A549 (cell line): Measurements from ENCODE around the gene PPP1CC. TPM values are rescaled to one million over a fixed set of nuclear protein-coding genes. Genes with fewer than 3 reads are reported as not detected.

Experiments
- ATAC-seq, 2 experiments: fragments of 200-7000 bp in 1 of 2; fragments of >200 bp in 1 of 2; cut with Nextera tagmentation in 1 of 2; cut with Tn5 transposase in 1 of 2; 3 replicates each; pipeline versions ENCODE4 v1.8.0 to v1.9.1; 2018 to 2020; ENCODE audit warnings: mild to moderate bottlenecking in 1 of 2, moderate library complexity in 1 of 2
- CTCF ChIA-PET: fragments of 300-600 bp; sonication (Branson Sonifier 250); formaldehyde crosslinking; extraction: SDS; loops from one replicate; lab custom pipeline; 2021; ENCODE audit warnings: antibody characterized with exemption, inconsistent platforms; lab: Yijun Ruan, JAX
- POLR2A ChIA-PET: fragments of 350-600 bp; formaldehyde crosslinking; extraction: SDS; loops from one replicate; lab custom pipeline; 2021; ENCODE audit warnings: antibody characterized with exemption, inconsistent platforms; lab: Yijun Ruan, JAX
- DNase-seq, 2 experiments: peaks; one replicate each; pipeline versions ENCODE4 v3.0.0 to v3.0.0-alpha.2; 2011 to 2016; ENCODE audit warnings: low read depth in 1 of 2, low spot score in 1 of 2
- FAIRE-seq: peaks from 2 replicates; lab custom pipeline; 2011; peaks lifted over from hg19 to GRCh38; lab: Jason Lieb, UNC
- H3K27ac ChIP-seq, 2 experiments: fragments of >200 bp; sonication (Bioruptor Twin); formaldehyde crosslinking; 3 replicates each; pipeline ENCODE4 v1.5.1; 2016 to 2017
- H3K4me1 ChIP-seq: fragments of >200 bp; sonication (Bioruptor Twin); formaldehyde crosslinking; 3 replicates; pipeline ENCODE4 v1.6.1; 2016
- H3K4me2 ChIP-seq: fragments of >200 bp; sonication (Bioruptor Twin); formaldehyde crosslinking; 3 replicates; pipeline ENCODE4 v1.6.1; 2016
- H3K4me3 ChIP-seq: fragments of >200 bp; sonication (Bioruptor Twin); formaldehyde crosslinking; 3 replicates; pipeline ENCODE4 v1.5.1; 2016
- H3K9me3 ChIP-seq: fragments of >200 bp; sonication (Bioruptor Twin); formaldehyde crosslinking; 3 replicates; pipeline ENCODE4 v1.6.1; 2016
- CBX2 ChIP-seq: fragments of 200-600 bp; sonication (generic); IDR thresholded peaks from 2 replicates; pipeline ENCODE4 v1.6.1; 2016; ENCODE audit warnings: low read depth, mild to moderate bottlenecking, borderline replicate concordance
- CBX8 ChIP-seq: fragments of 200-600 bp; sonication (generic); IDR thresholded peaks from 2 replicates; pipeline ENCODE4 v1.6.1; 2016
- ESRRA ChIP-seq: fragments of 150-350 bp; IDR thresholded peaks from 2 replicates; pipeline ENCODE4 v1.6.1; 2014; ENCODE audit warnings: mild to moderate bottlenecking, low read length, borderline replicate concordance
- FOSL2 ChIP-seq, 2 experiments: fragments of 450-650 bp in 1 of 2; fragments of >200 bp in 1 of 2; sonication (Bioruptor Twin) in 1 of 2; formaldehyde crosslinking; IDR thresholded peaks; 2 replicates each; pipeline versions ENCODE4 v1.5.0 to v1.6.1; 2016 to 2020; ENCODE audit warnings: mild to moderate bottlenecking in 1 of 2, moderate library complexity in 1 of 2
- FOXS1 ChIP-seq: fragments of 250-450 bp; sonication (Bioruptor Pico); IDR thresholded peaks from 2 replicates; pipeline ENCODE4 v1.5.0; 2020; ENCODE audit warnings: mild to moderate bottlenecking, moderate library complexity
- GATA3 ChIP-seq: IDR thresholded peaks from 2 replicates; pipeline ENCODE4 v1.6.1; 2012; ENCODE audit warnings: borderline replicate concordance
- HEYL ChIP-seq: fragments of 250-450 bp; sonication (Bioruptor Pico); IDR thresholded peaks from 2 replicates; pipeline ENCODE4 v1.8.0; 2021; ENCODE audit warnings: mild to moderate bottlenecking, moderate library complexity
- JUN ChIP-seq, 2 experiments: fragments of >200 bp; sonication (Bioruptor Twin); formaldehyde crosslinking; IDR thresholded peaks; 2 replicates in 1 of 2; 3 replicates in 1 of 2; pipeline ENCODE4 v1.6.1; 2016 to 2017
- KDM1A ChIP-seq: fragments of 200-600 bp; sonication (generic); IDR thresholded peaks from 2 replicates; pipeline ENCODE4 v1.6.1; 2016; ENCODE audit warnings: low read depth, mild to moderate bottlenecking
- MAZ ChIP-seq: fragments of 150-350 bp; IDR thresholded peaks from 2 replicates; pipeline ENCODE4 v1.6.1; 2014; ENCODE audit warnings: antibody characterized with exemption, low read depth, low read length, borderline replicate concordance
- RNF2 ChIP-seq: fragments of 200-600 bp; sonication (generic); IDR thresholded peaks from 2 replicates; pipeline ENCODE4 v1.6.1; 2016; ENCODE audit warnings: low read depth, mild to moderate bottlenecking, antibody characterized with exemption, moderate library complexity, borderline replicate concordance
- TFCP2L1 ChIP-seq: fragments of 250-450 bp; sonication (Bioruptor Pico); IDR thresholded peaks from 2 replicates; pipeline ENCODE4 v1.5.0; 2021; ENCODE audit warnings: mild to moderate bottlenecking
- ZC3H11A ChIP-seq: fragments of 450-650 bp; IDR thresholded peaks from 2 replicates; pipeline ENCODE4 v1.6.1; 2014; ENCODE audit warnings: antibody characterized with exemption, mild to moderate bottlenecking
- ZNF302 ChIP-seq: fragments of 250-450 bp; sonication (Bioruptor Pico); IDR thresholded peaks from 2 replicates; pipeline ENCODE4 v1.9.0; 2021; ENCODE audit warnings: inconsistent platforms, mild to moderate bottlenecking, moderate library complexity
- WGBS: methylation state at CpG from one replicate; pipeline ENCODE4 v1.1.6; 2017; ENCODE audit errors: missing lambda C conversion rate; 5-methylcytosine and 5-hydroxymethylcytosine counted together
- polyA plus RNA-seq, 4 experiments: library from polyadenylated mRNA; depleted of rRNA in 3 of 4; stranded (reverse); fragments of >200 nt; fragmentation: RNase III in 1 of 4; extraction: RNeasy Plus Mini Kit Qiagen cat#74134 plus additional on column Dnase treatment in 1 of 4; gene quantifications; 2 replicates in 3 of 4; 3 replicates in 1 of 4; pipeline ENCODE4 v1.2.3, GENCODE V29; 2011 to 2017
- TF ChIP-seq, protein P1 (sequence below): fragments of 250-450 bp; sonication (Bioruptor Pico); IDR thresholded peaks from 2 replicates; pipeline ENCODE4 v1.5.0; 2020; ENCODE audit warnings: low read depth, mild to moderate bottlenecking, moderate library complexity
- TF ChIP-seq, protein P2 (sequence below): fragments of 450-650 bp; IDR thresholded peaks from 2 replicates; pipeline ENCODE4 v1.6.1; 2014; ENCODE audit warnings: antibody characterized with exemption
- TF ChIP-seq, protein P3 (sequence below): fragments of >200 bp; sonication (Bioruptor Twin); formaldehyde crosslinking; IDR thresholded peaks from 3 replicates; pipeline ENCODE4 v1.6.1; 2016
- TF ChIP-seq, protein P4 (sequence below): fragments of 250-450 bp; sonication (Bioruptor Pico); IDR thresholded peaks from 2 replicates; pipeline ENCODE4 v1.5.0; 2021; ENCODE audit warnings: mild to moderate bottlenecking, moderate library complexity, borderline replicate concordance
- TF ChIP-seq, protein P5 (sequence below): IDR thresholded peaks from 2 replicates; pipeline ENCODE4 v1.6.1; 2012
- TF ChIP-seq, protein P6 (sequence below): fragments of 200-600 bp; sonication (generic); IDR thresholded peaks from 2 replicates; pipeline ENCODE4 v1.6.1; 2016; ENCODE audit warnings: antibody characterized with exemption, mild to moderate bottlenecking, moderate library complexity

Gene PPP1CC
- polyA plus RNA-seq, 2 of the 4 experiments (the other 2 are of a cell fraction), result 131 to 258 TPM

DNA sequence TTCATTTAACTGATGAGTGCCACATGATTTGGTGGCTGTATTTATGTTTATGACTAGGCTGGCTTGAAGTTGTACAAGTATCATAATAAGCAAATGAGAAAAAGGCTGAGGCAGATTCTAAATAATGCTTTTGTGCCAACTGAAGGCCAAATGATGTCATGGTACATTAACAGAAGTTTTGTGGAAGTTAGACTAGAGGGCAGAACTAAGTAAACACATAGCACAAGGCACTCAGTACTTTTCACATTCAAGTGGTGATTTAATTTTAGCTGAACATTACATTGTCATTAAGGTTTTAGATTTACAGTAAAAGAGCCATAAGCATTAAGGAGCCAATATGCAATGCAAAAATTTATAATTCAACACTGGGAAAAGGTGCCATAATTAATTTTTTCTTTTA is 21.1 kb downstream of the PPP1CC start:
- Histone ChIP-seq H3K4me3 (no peak overlapping the region), H3K4me2 (no peak overlapping the region), H3K27ac (no peak overlapping the region), H3K4me1 (no peaks in the 10 kb centered on the region), H3K9me3 (no peaks in the 10 kb centered on the region)
- DNase-seq, result no peak
- TF ChIP-seq, protein P1, sequence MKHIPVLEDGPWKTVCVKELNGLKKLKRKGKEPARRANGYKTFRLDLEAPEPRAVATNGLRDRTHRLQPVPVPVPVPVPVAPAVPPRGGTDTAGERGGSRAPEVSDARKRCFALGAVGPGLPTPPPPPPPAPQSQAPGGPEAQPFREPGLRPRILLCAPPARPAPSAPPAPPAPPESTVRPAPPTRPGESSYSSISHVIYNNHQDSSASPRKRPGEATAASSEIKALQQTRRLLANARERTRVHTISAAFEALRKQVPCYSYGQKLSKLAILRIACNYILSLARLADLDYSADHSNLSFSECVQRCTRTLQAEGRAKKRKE (CRISPR knock-in tag), result no peak
- TF ChIP-seq, protein P2, sequence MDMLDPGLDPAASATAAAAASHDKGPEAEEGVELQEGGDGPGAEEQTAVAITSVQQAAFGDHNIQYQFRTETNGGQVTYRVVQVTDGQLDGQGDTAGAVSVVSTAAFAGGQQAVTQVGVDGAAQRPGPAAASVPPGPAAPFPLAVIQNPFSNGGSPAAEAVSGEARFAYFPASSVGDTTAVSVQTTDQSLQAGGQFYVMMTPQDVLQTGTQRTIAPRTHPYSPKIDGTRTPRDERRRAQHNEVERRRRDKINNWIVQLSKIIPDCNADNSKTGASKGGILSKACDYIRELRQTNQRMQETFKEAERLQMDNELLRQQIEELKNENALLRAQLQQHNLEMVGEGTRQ, result no peak
- TF ChIP-seq, protein P3, sequence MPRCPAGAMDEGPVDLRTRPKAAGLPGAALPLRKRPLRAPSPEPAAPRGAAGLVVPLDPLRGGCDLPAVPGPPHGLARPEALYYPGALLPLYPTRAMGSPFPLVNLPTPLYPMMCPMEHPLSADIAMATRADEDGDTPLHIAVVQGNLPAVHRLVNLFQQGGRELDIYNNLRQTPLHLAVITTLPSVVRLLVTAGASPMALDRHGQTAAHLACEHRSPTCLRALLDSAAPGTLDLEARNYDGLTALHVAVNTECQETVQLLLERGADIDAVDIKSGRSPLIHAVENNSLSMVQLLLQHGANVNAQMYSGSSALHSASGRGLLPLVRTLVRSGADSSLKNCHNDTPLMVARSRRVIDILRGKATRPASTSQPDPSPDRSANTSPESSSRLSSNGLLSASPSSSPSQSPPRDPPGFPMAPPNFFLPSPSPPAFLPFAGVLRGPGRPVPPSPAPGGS, result no peak
- TF ChIP-seq GATA3 (no peak), ZC3H11A (no peak), TFCP2L1 (CRISPR knock-in tag) (no peak), CBX2 (no peak), JUN (IDR thresholded peaks at IDR 0.05) (no peak), MAZ (no peak), ZNF302 (CRISPR knock-in tag) (no peak), HEYL (CRISPR knock-in tag) (no peak), FOXS1 (CRISPR knock-in tag) (no peak), ESRRA (no peak), CBX8 (no peak)
- TF ChIP-seq, protein P4, sequence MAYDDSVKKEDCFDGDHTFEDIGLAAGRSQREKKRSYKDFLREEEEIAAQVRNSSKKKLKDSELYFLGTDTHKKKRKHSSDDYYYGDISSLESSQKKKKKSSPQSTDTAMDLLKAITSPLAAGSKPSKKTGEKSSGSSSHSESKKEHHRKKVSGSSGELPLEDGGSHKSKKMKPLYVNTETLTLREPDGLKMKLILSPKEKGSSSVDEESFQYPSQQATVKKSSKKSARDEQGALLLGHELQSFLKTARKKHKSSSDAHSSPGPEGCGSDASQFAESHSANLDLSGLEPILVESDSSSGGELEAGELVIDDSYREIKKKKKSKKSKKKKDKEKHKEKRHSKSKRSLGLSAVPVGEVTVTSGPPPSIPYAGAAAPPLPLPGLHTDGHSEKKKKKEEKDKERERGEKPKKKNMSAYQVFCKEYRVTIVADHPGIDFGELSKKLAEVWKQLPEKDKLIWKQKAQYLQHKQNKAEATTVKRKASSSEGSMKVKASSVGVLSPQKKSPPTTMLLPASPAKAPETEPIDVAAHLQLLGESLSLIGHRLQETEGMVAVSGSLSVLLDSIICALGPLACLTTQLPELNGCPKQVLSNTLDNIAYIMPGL (CRISPR knock-in tag), result no peak
- ChIA-PET POLR2A (no interaction called here), CTCF (interaction anchor here (1.4 to 2.3 kb wide), 2 partner anchors 16 to 166 kb away, joined by 4 to 6 read pairs; no protein-coding TSS in a partner anchor)
- no peak for ATAC-seq
- no peak for FAIRE-seq

- TF ChIP-seq, protein P5, sequence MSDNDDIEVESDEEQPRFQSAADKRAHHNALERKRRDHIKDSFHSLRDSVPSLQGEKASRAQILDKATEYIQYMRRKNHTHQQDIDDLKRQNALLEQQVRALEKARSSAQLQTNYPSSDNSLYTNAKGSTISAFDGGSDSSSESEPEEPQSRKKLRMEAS, result no peak
- TF ChIP-seq, all 56 proteins: peak for 0
- ChIA-PET POLR2A (no interaction called here), CTCF (interaction anchor here (0.6 to 2.3 kb wide), 3 partner anchors 126 to 173 kb away, joined by 3 to 6 read pairs (median 3); partner anchors contain the start of gene CCDC63)
- no peak overlapping the region for H3K4me3 ChIP-seq
- no peak overlapping the region for H3K27ac ChIP-seq
- H3K9me3 ChIP-seq, result no peaks in the 10 kb centered on the region
- no peak for ATAC-seq
- DNase-seq, result no peak
- no peaks in the 10 kb centered on the region for H3K4me1 ChIP-seq
- no peak for FAIRE-seq
- no peak overlapping the region for H3K4me2 ChIP-seq
Measured at GRCh38 chr12:110720516-110720915, 22.2 kb downstream of the PPP1CC start.

DNA sequence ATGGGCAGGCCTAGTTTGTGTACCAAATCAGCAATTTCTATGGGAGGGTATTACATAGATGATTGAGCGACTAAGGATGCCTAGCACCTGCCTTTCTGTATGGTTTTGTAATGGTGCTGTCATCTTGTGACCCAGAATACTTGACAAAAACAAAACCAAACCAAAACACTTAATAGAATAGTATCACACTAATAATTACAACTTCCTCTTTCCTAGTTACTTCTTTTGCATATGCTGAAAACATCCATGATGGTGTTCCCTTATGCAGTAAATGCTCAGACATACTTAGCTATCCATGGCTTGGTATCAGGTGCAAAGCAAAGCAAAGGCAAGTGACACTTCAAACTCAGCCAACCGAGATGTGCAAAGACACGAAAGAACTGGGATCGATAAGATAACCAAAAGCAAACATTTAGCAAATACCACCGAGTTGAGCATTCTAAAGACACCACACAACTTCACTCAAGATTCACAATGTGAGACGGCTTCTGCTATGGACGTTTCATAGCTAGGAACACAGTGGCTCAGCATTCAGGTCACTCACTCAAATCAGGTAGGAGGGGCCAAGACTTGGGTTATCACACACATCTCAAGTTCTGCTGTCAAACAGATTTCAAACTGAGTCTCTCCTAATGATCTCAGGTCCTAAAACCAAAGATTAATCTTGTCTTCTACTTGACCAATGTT is 24.3 kb downstream of the PPP1CC start:
- H3K4me2 ChIP-seq, result no peak overlapping the region
- FAIRE-seq (no peak), ATAC-seq (no peak), DNase-seq (no peak)
- WGBS, result 89% methylated on average over 7 of the region's 7 CpGs
- no peak overlapping the region for H3K27ac ChIP-seq
- ChIA-PET CTCF (no interaction called here), POLR2A (no interaction called here)
- no peaks in the 10 kb centered on the region for H3K4me1 ChIP-seq
- no peak overlapping the region for H3K4me3 ChIP-seq
- H3K9me3 ChIP-seq, result no peaks in the 10 kb centered on the region
- TF ChIP-seq FOSL2 (IDR thresholded peaks at IDR 0.05) (no peak), FOSL2 (CRISPR knock-in tag; IDR thresholded peaks at IDR 0.05) (no peak), CBX2 (no peak), RNF2 (no peak), JUN (IDR thresholded peaks at IDR 0.05) (no peak), KDM1A (no peak)
- TF ChIP-seq, protein P6, sequence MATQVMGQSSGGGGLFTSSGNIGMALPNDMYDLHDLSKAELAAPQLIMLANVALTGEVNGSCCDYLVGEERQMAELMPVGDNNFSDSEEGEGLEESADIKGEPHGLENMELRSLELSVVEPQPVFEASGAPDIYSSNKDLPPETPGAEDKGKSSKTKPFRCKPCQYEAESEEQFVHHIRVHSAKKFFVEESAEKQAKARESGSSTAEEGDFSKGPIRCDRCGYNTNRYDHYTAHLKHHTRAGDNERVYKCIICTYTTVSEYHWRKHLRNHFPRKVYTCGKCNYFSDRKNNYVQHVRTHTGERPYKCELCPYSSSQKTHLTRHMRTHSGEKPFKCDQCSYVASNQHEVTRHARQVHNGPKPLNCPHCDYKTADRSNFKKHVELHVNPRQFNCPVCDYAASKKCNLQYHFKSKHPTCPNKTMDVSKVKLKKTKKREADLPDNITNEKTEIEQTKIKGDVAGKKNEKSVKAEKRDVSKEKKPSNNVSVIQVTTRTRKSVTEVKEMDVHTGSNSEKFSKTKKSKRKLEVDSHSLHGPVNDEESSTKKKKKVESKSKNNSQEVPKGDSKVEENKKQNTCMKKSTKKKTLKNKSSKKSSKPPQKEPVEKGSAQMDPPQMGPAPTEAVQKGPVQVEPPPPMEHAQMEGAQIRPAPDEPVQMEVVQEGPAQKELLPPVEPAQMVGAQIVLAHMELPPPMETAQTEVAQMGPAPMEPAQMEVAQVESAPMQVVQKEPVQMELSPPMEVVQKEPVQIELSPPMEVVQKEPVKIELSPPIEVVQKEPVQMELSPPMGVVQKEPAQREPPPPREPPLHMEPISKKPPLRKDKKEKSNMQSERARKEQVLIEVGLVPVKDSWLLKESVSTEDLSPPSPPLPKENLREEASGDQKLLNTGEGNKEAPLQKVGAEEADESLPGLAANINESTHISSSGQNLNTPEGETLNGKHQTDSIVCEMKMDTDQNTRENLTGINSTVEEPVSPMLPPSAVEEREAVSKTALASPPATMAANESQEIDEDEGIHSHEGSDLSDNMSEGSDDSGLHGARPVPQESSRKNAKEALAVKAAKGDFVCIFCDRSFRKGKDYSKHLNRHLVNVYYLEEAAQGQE, result no peak
- TF ChIP-seq, protein P3, result no peak
